ENCODE data around the gene ITPK1. TPM values are rescaled to one million over a fixed set of nuclear protein-coding genes. Genes with fewer than 3 reads are reported as not detected.

Gene ITPK1
- total RNA-seq, 1 donor, result 35.9 TPM

DNA sequence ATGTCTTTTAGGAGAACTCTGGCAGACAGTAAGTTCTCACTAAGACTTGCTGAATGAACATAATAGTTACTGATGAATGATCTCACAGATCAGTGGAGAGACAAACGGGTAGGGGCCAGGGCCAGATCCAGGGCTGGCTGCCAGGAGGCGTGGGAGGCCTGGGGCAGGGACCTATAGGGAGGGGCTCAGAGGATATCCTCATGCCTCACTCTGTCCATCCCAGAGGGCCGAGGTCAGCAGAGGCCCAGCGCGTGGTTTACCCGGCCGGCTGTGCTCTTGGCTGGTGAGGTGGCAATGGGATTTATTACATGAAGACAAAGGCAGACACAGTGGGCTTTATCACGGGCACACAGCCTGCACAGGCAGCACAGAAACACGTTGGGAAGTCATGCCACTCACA, 107.3 kb downstream of the ITPK1 start:
- Histone ChIP-seq H3K4me3 (ENCODE audit: low read length) (no peak overlapping the region), H3K4me1 (ENCODE audit: insufficient read depth, low read length) (peaks cover 26% of the 10 kb centered on the region), H3K9me3 (ENCODE audit: low read depth, low read length) (no peaks in the 10 kb centered on the region), H3K27me3 (ENCODE audit: insufficient read depth, low read length) (no peaks in the 10 kb centered on the region)

DNA sequence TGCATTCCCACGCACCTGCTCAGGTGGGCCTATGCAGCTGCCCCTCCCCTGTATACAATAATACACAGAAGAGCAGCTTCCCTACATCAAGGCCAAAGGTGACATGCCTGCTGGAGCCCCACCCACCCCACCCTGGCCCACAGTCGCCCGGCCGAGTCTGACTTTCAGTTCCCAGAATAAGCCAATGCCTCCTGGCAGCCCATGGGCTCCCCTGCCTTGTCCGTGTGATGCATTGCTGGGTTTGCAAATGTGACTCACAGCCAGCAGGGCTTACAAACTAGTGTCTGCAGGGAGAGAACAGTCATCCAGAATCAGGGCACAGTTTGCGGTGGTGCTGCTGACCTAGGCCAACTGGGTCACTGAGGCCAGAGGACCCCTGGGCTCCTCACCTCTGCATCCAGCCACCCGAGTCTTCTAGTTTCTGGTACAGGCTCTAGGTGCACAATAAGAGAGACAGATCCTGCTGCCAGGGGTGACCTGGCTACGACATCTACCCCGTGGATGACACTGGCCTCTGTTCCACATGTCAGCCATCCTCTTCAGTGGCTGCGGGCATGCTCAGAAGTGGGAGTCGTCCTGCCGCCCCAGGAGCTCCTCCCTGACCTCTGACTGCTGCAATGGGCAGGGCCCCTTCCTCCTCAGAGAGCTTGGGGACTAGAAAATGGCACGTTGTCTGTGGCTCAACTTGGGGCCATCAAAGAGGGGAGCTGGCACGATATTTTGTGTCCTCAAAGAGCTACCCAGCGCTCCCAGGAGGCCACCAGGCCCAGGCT, 108.3 kb downstream of the ITPK1 start:
- Histone ChIP-seq H3K27me3 (ENCODE audit: insufficient read depth, low read length) (no peaks in the 10 kb centered on the region), H3K4me3 (ENCODE audit: low read length) (no peak overlapping the region), H3K4me1 (ENCODE audit: insufficient read depth, low read length) (peaks cover 18% of the 10 kb centered on the region), H3K9me3 (ENCODE audit: low read depth, low read length) (no peaks in the 10 kb centered on the region)

DNA sequence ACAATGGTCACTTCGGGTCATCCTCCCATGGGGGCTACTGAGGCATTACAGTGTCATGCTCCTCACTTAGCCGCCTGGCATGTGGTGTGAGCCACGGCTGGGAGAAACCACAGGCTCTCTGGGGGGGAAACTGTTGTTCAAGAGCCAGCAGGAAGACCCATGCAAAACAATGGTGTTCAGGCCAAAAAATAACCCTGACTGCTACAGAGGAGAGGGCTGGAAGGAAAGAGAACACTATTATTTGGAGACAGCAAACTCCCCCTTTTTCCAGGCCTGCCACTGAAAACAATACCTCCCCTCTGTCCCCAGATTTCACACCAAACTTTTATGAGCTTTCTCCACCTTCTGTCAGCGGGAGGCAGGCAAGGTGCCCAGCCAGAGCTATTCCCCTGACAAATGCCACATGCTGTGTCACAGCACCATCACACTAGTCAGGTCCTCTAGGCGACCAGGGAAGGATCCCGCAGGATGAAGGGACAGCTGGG, 109.1 kb downstream of the ITPK1 start:
- H3K4me1 ChIP-seq (ENCODE audit: insufficient read depth, low read length), result peaks cover 18% of the 10 kb centered on the region
- no peaks in the 10 kb centered on the region for H3K27me3 ChIP-seq (ENCODE audit: insufficient read depth, low read length)
- no peaks in the 10 kb centered on the region for H3K9me3 ChIP-seq (ENCODE audit: low read depth, low read length)
- H3K4me3 ChIP-seq (ENCODE audit: low read length), result no peak overlapping the region

DNA sequence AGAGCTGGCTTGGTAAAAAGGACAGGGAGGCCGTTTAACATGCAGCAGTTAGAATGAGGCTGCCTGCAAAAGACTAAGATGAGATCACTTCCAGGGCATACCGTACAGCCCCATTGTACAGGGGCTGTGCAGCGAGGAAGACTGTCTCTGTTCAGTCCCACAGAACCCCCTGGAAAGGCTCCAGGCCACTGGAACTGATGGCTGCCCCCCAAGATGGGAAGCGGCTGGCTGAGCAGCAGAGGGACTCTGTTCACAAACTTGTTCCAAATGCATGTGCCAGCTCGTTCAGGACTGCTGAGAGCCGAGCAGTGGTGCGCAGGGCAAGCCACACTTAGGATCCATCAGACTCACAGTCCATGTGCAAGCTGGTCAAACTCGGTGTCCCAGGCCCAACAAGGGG, 109.9 kb downstream of the ITPK1 start:
- Histone ChIP-seq H3K4me1 (ENCODE audit: insufficient read depth, low read length) (peaks cover 18% of the 10 kb centered on the region), H3K9me3 (ENCODE audit: low read depth, low read length) (no peaks in the 10 kb centered on the region), H3K4me3 (ENCODE audit: low read length) (no peak overlapping the region), H3K27me3 (ENCODE audit: insufficient read depth, low read length) (no peaks in the 10 kb centered on the region)

DNA sequence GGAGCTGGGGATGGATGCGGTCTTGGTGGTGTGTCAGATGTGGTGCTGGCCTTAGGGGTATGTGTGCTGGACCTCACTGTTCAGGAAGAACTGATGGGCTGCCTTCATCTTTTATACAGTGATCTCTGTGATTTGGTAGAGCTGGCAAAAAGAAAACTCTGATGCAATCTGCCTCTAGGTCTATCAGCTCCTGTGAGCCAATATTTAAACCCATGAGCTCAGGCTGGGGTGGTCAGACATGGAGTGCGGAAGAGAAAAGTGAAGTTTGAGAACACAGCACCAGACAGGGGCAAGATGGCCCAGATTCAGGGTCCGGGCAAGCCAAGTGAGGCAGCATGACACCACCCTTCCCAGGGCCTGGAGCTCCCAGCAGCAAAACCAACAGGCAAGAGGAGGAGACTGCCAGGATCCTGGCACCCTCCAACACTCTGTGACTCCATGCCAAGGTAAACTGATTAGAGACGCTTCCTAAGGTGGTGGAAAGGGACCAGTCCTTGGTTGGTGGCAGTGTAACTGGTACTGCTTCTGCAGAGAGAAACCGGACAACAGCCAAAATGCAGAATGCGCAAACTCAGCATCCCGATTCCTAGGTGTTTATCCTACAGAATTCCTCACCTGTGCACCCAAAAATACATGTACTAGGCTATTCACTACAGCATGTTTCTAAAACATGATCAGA, 110.5 kb downstream of the ITPK1 start:
- peaks cover 18% of the 10 kb centered on the region for H3K4me1 ChIP-seq (ENCODE audit: insufficient read depth, low read length)
- no peaks in the 10 kb centered on the region for H3K9me3 ChIP-seq (ENCODE audit: low read depth, low read length)
- no peak overlapping the region for H3K4me3 ChIP-seq (ENCODE audit: low read length)
- no peaks in the 10 kb centered on the region for H3K27me3 ChIP-seq (ENCODE audit: insufficient read depth, low read length)

DNA sequence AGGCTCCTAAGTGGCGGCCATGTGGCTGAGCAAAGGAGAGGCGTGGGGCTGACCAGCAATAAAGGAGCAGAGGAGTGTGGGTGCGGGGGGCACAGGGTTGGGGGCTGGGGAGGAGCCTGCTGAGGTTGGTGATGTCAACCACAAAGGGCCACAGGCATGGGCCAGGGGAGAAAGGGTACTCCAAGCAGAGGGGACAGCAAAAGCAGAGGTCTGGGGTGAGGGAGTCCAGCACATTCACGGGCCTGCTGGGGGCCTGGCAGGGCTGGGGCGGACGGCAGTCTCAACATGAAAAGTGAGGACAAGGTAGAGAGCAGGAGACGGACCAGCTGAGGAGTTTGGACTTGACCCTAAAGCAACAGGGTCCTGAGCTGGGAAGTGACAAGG, 111.0 kb downstream of the ITPK1 start:
- no peak overlapping the region for H3K4me3 ChIP-seq (ENCODE audit: low read length)
- no peaks in the 10 kb centered on the region for H3K27me3 ChIP-seq (ENCODE audit: insufficient read depth, low read length)
- no peaks in the 10 kb centered on the region for H3K9me3 ChIP-seq (ENCODE audit: low read depth, low read length)
- peaks cover 18% of the 10 kb centered on the region for H3K4me1 ChIP-seq (ENCODE audit: insufficient read depth, low read length)

DNA sequence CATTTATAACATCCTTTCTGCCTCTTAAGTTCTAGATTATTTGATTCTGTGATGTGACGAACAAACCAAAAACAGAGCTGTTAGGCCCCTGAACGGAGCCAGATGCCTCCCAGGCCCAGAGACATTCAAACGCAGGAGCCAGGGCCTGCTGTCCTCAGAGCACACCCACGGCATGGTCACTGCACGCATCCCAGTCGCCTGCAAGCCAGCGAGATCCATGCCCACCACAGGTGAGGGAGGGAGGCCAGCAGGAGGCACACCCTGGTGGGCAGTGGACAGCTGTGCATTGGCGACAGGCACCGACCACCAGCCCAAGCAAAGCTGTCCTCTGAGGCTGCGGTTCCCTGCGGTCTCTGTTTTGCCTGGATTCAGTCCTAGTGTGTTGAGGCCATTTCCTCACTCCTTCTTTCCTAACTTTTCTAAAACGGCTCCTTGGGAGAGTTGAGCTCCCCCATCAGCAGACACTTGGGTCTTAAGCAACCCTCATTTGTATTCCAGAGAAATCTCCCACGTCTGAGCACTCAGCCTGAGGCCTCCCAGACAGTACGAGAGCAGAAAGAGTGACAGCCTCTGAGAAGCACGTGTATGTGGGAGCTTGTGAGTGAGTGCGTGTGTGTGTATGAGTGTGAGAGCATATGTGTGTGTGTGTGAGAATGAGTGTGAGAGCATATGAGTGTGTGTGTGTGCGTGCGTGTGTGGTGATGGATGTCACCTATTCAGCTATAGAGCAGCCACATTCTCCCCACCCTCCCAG, 111.6 kb downstream of the ITPK1 start:
- Histone ChIP-seq H3K9me3 (ENCODE audit: low read depth, low read length) (no peaks in the 10 kb centered on the region), H3K4me1 (ENCODE audit: insufficient read depth, low read length) (peaks cover 18% of the 10 kb centered on the region), H3K27me3 (ENCODE audit: insufficient read depth, low read length) (no peaks in the 10 kb centered on the region)

DNA sequence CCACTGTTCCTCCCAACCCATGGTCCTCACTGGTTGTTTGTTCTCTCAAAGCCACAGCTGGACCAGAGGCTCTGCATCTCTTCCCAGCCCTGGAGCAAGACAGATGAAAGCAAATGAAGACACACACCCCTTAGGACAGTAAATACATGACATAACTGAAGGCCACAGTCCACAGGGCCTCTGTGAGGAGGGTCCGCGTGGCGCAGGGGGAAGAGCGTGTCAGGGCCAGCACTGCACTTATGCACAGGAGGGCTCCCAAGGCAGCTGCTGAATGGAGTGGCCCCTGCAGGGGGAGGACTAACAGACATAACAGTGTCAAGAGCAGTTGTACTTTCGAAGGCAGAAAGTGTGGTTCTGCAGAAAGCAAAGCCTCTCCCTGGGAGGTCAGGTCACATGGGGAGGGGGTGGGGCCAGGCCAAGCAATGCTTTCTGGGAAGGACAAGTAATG, 112.8 kb downstream of the ITPK1 start:
- Histone ChIP-seq H3K4me1 (ENCODE audit: insufficient read depth, low read length) (peaks cover 11% of the 10 kb centered on the region), H3K9me3 (ENCODE audit: low read depth, low read length) (no peaks in the 10 kb centered on the region), H3K27me3 (ENCODE audit: insufficient read depth, low read length) (no peaks in the 10 kb centered on the region), H3K4me3 (ENCODE audit: low read length) (no peak overlapping the region)

More for the DNA sequence above, 111.6 kb downstream of the ITPK1 start:
- no peak overlapping the region for H3K4me3 ChIP-seq (ENCODE audit: low read length)

DNA sequence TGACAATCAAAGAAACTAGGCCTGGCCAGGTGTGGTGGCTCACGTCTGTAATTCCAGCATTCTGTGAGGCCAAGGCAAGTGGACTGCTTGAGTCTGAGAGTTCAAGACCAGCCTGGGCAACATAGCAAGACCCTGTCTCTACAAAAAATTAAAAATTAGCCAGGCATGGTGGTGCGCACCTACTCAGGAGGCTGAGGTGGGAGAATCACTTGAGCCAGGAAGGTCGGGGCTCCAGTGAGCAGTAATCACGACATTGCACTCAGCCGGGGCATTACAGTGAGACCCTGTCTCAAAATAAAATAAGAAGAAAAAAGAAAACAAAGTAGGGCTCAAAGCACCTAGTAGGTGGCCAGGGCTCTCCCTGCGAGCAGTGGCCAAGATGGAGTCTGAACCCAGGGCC, 113.7 kb downstream of the ITPK1 start:
- Histone ChIP-seq H3K4me3 (ENCODE audit: low read length) (no peak overlapping the region), H3K9me3 (ENCODE audit: low read depth, low read length) (no peaks in the 10 kb centered on the region), H3K4me1 (ENCODE audit: insufficient read depth, low read length) (peaks cover 4% of the 10 kb centered on the region), H3K27me3 (ENCODE audit: insufficient read depth, low read length) (no peaks in the 10 kb centered on the region)

DNA sequence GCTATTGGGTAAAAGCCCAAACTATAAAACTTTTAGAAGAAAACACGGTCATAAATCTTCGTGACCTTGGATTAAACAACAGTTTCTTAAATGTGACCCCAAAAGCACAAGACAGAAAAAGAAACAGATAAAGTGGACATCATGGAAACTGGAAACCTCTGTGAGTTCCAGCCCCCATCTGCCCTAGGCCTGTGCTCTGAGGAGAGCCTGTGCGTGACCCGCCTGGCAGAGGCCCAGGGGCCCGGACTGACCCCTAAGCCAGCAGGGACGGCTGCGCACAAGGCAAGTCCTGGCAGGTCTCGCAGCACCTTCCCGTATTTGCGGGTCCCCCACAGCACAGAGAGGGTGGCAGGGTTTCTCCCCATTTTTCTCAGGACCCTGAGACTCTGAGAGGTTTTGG, 116.8 kb downstream of the ITPK1 start:
- Histone ChIP-seq H3K4me1 (ENCODE audit: insufficient read depth, low read length) (no peaks in the 10 kb centered on the region), H3K4me3 (ENCODE audit: low read length) (no peak overlapping the region), H3K27me3 (ENCODE audit: insufficient read depth, low read length) (no peaks in the 10 kb centered on the region), H3K9me3 (ENCODE audit: low read depth, low read length) (no peaks in the 10 kb centered on the region)

DNA sequence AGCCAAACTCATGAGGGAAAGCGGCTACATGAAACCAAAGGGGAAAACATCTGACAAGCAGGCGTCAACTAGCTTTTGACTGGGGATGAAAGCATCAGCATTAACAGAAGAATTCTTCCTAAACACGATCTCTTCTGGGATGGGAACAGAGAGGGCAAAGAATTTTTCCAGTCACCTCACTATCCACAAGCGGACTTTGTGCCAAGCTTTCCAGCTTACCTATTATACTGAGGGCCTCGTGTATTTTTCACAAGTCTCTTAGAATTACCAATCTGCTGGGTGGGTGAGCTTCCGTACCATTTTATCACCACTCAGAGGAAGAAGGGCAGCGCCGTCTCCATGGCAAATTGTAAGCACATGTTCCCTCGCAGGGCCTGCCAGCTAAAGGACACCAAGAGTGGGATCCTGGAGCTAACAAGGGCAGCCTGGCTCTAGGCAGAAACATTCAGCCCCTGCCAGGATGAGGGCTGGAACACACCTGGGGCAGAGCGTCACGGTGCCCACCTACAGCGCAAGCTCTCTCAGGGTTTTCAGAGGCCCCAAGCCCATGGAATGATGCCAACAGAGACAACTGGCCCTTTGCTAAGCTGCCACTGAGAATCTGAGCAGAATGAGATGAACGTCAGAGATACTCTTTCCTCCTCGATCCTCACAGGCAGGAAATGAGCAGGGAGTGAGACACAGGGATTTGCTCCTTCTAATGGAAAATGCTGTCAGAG, 118.2 kb downstream of the ITPK1 start:
- no peaks in the 10 kb centered on the region for H3K4me1 ChIP-seq (ENCODE audit: insufficient read depth, low read length)
- H3K9me3 ChIP-seq (ENCODE audit: low read depth, low read length), result no peaks in the 10 kb centered on the region
- H3K27me3 ChIP-seq (ENCODE audit: insufficient read depth, low read length), result no peaks in the 10 kb centered on the region
- H3K4me3 ChIP-seq (ENCODE audit: low read length), result no peak overlapping the region

DNA sequence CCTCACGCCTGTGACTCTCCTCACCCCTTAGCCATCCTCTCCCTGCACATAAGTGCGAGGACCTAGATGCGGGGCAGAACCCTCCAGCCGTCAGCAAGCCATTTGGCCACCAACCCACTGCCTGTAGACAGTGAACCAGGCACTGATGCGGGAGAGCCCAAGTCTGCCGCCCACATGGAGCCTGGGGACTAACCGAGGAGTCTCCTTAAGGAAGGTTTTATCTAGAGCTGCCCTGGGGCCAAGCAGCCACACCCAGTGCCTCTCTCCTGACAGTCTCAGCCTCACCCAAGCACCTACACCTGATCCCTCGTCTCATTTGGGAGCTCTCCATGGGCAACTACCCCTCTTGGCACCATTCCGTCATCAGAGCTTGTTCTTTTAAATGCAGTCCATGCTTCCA, 120.1 kb downstream of the ITPK1 start:
- Histone ChIP-seq H3K27me3 (ENCODE audit: insufficient read depth, low read length) (no peaks in the 10 kb centered on the region), H3K4me1 (ENCODE audit: insufficient read depth, low read length) (no peaks in the 10 kb centered on the region), H3K4me3 (ENCODE audit: low read length) (no peak overlapping the region), H3K9me3 (ENCODE audit: low read depth, low read length) (no peaks in the 10 kb centered on the region)

DNA sequence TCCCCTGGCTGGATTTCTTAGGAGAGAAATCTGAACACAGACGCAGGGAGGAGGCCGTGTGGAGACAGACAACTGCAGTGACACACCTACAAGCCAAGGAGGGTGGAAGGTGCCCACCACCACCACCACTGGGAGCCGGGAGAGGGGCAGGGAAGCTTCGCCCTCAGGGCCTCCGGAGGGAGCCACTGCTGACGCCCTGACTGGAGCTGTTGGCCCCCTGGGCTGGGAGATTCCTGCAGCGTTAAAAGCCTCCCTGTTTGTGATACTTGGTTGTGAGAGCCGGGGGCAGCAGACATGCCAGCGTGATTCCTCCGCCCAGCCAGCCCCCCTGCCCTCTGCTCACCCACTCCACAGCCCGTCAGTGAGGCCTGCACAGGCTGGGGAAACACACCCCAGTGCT, 120.8 kb downstream of the ITPK1 start:
- no peak overlapping the region for H3K4me3 ChIP-seq (ENCODE audit: low read length)
- H3K27me3 ChIP-seq (ENCODE audit: insufficient read depth, low read length), result no peaks in the 10 kb centered on the region
- no peaks in the 10 kb centered on the region for H3K4me1 ChIP-seq (ENCODE audit: insufficient read depth, low read length)
- H3K9me3 ChIP-seq (ENCODE audit: low read depth, low read length), result no peaks in the 10 kb centered on the region

DNA sequence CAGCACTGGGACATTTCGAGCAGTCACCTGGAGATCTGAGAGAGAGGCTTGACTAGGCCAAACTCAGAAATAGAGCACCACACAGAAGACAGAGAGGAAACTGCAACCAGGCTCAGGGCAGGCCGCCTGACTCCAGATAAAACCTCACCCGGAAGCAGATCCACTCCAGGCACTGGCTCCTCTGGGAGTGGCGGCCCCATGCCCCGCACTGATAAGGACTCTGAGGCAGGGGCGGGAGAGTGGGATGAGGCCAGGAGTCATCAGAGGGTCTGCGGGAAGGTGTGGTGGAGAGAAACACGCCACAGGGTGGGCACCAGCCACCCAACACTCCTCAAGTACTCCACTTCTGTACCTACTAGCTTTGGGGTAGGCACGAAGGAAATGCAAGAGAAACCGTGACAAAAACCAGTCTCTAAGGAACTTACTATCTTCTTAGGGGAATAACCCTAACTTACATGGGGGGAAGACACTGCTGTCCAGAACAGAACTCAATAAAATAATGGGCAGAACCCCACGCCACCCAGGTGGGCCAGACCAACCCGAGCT, 121.5 kb downstream of the ITPK1 start:
- no peaks in the 10 kb centered on the region for H3K27me3 ChIP-seq (ENCODE audit: insufficient read depth, low read length)
- H3K4me3 ChIP-seq (ENCODE audit: low read length), result no peak overlapping the region
- no peaks in the 10 kb centered on the region for H3K9me3 ChIP-seq (ENCODE audit: low read depth, low read length)

More for the DNA sequence above, 121.5 kb downstream of the ITPK1 start:
- no peaks in the 10 kb centered on the region for H3K4me1 ChIP-seq (ENCODE audit: insufficient read depth, low read length)

Data from mononuclear cell (primary cell).